C4-2B (cell line): ENCODE measurements around the gene MCM3.

Source experiments
- CTCF ChIP-seq: fragments of 450-650 bp; conservative IDR thresholded peaks from 2 replicates; pipeline ENCODE4 v1.5.1; 2017; ENCODE audit warnings: mild to moderate bottlenecking
- ZFX ChIP-seq: fragments of 450-650 bp; IDR thresholded peaks from 2 replicates; pipeline ENCODE4 v1.6.1; 2017

GRCh38 chr6:52284460-52285176 is at the start of gene MCM3:
- TF ChIP-seq CTCF (no peak), ZFX (peak; percentile 88)
